Panc1 (cell line): ENCODE measurements around the gene MICA. TPM values are rescaled to one million over a fixed set of nuclear protein-coding genes. Genes with fewer than 3 reads are reported as not detected.
"Not testable (repeated sequence)": the region's sequence is repeated elsewhere in the genome, so short reads cannot be mapped to it uniquely, and the experiment has no call there.

Experiments
- ATAC-seq: fragments of 200-7000 bp; cut with Tn5 transposase; 2 replicates; pipeline ENCODE4 v1.9.1; 2020; ENCODE audit warnings: mild to moderate bottlenecking, moderate library complexity
- BruUV-seq: library from RNA; stranded (reverse); fragments of 400-500 nt; replicated peaks from 2 replicates; lab custom pipeline; 2021; lab: Mats Ljungman, UMichigan
- CTCF ChIA-PET: fragments of 300-600 bp; sonication (Branson Sonifier 250); formaldehyde crosslinking; loops from one replicate; lab custom pipeline; 2022; ENCODE audit warnings: antibody characterized with exemption; lab: Charles Lee
- POLR2A ChIA-PET: fragments of 300-600 bp; sonication (Branson Sonifier 250); formaldehyde crosslinking; loops from one replicate; lab custom pipeline; 2022; ENCODE audit warnings: antibody characterized with exemption; lab: Charles Lee
- DNase-seq: peaks from one replicate; pipeline ENCODE4 v3.0.0-alpha.2; 2010; ENCODE audit warnings: low read depth, low spot score
- H3K27ac ChIP-seq: 2 replicates; pipeline ENCODE4 v1.5.1; 2011; ENCODE audit warnings: mild to moderate bottlenecking, low read length, inconsistent platforms
- H3K27me3 ChIP-seq: fragments of 200-500 bp; sonication (Bioruptor generic); 2 replicates; pipeline ENCODE4 v1.6.0; 2014; ENCODE audit warnings: low read length, inconsistent platforms; ENCODE audit not compliant: control insufficient read depth, insufficient read depth
- H3K36me3 ChIP-seq: fragments of 200-500 bp; sonication (Bioruptor generic); 2 replicates; pipeline ENCODE4 v1.5.1; 2014; ENCODE audit warnings: inconsistent platforms, mild to moderate bottlenecking, low read length, moderate library complexity; ENCODE audit not compliant: control insufficient read depth, insufficient read depth
- H3K4me1 ChIP-seq: 2 replicates; pipeline ENCODE4 v1.5.1; 2011; ENCODE audit warnings: inconsistent platforms, mild to moderate bottlenecking, low read length, moderate library complexity; ENCODE audit not compliant: control insufficient read depth, insufficient read depth
- H3K4me3 ChIP-seq, 2 experiments: 2 replicates each; pipeline ENCODE4 v1.5.1; 2011 to 2012; ENCODE audit warnings: low read depth in 2 of 2, low read length in 2 of 2, mild to moderate bottlenecking in 2 of 2, inconsistent platforms in 1 of 2, moderate library complexity in 1 of 2
- H3K9me3 ChIP-seq: fragments of 200-500 bp; sonication (Bioruptor generic); 2 replicates; pipeline ENCODE4 v1.5.1; 2014; ENCODE audit warnings: low read depth, mild to moderate bottlenecking, inconsistent platforms, low read length, moderate library complexity; ENCODE audit not compliant: control insufficient read depth, insufficient read depth
- CTCF ChIP-seq: fragments of 450-650 bp; IDR thresholded peaks from 2 replicates; pipeline ENCODE4 v1.5.1; 2017; ENCODE audit warnings: mild to moderate bottlenecking
- POLR2AphosphoS5 ChIP-seq: IDR thresholded peaks from 2 replicates; pipeline ENCODE4 v1.6.1; 2012; ENCODE audit warnings: mild to moderate bottlenecking, low read depth, low read length, moderate library complexity
- REST ChIP-seq, 2 experiments: IDR thresholded peaks; 2 replicates each; pipeline ENCODE4 v1.6.1; 2011 to 2012; ENCODE audit warnings: low read depth in 2 of 2, control low read depth in 1 of 2, low read length in 1 of 2, mild to moderate bottlenecking in 1 of 2, moderate library complexity in 1 of 2; ENCODE audit not compliant: insufficient read depth in 1 of 2
- TCF7L2 ChIP-seq: IDR thresholded peaks from 2 replicates; pipeline ENCODE4 v1.6.1; 2011; ENCODE audit warnings: mild to moderate bottlenecking, low read depth, low read length, inconsistent platforms
- in situ Hi-C: cut with HindIII; loops from 2 replicates; pipeline ENCODE4 v1.10.0; 2016; ENCODE audit warnings: low sequenced_read_pairs, low pct_unique_long_range_greater_than_20kb
- intact Hi-C: fragments of 100-400 bp; cut with micrococcal nuclease; formaldehyde crosslinking; loops from one replicate; pipeline ENCODE4 v1.10.0; 2022; ENCODE audit not compliant: unreplicated experiment
- total RNA-seq: library from RNA; stranded (reverse); gene quantifications from one replicate; pipeline ENCODE4 v1.2.1, GENCODE V29; 2021; ENCODE audit not compliant: unreplicated experiment

Gene MICA
- total RNA-seq, 1 experiment from 2014 or later: 33.9 TPM

- DNase-seq, POLR2A ChIA-PET, H3K27me3 ChIP-seq, in situ Hi-C loops, BruUV-seq, H3K36me3 ChIP-seq, ATAC-seq, H3K9me3 ChIP-seq, H3K4me1 ChIP-seq, intact Hi-C loops: not testable (repeated sequence)
- peak overlapping the region; percentile 59; the same call in 1 of the 2 replicates for H3K27ac ChIP-seq
- peak overlapping the region; percentile 15 to 45; a peak in 3 of 4 replicates for H3K4me3 ChIP-seq
- peak; percentile 62 for TF ChIP-seq CTCF
- CTCF ChIA-PET: interaction anchor here (1.4 kb wide), 1 partner anchor 45 kb away, joined by 13 read pairs; no protein-coding TSS in a partner anchor
Measured at GRCh38 chr6:31397153-31397499, 6.3 kb upstream of the MICA start.

- Histone ChIP-seq H3K4me1 (peaks cover 5% of the 10 kb centered on the region), H3K36me3 (no peaks in the 10 kb centered on the region; the same call in 1 of the 2 replicates), H3K4me3 (peak overlapping the region; percentile 4 to 71; a peak in 3 of 4 replicates), H3K27me3 (no peaks in the 10 kb centered on the region), H3K9me3 (no peaks in the 10 kb centered on the region), H3K27ac (peak overlapping the region; percentile 96)
- TF ChIP-seq POLR2AphosphoS5 (no peak), REST (IDR thresholded peaks at IDR 0.05; ENCODE audit: insufficient read depth in 1 of 2, low read depth in 2 of 2, low read length in 1 of 2) (no peak), CTCF (no peak), TCF7L2 (peak; percentile 88)
- intact Hi-C loops (loop anchor here (2.0 kb wide), 1 partner anchor 45 kb away; no protein-coding TSS in a partner anchor), in situ Hi-C loops (no loop called here)
- ATAC-seq (no peak), DNase-seq (no peak)
- no TSS peak for BruUV-seq
- ChIA-PET POLR2A (no interaction called here), CTCF (interaction anchor here (1.4 kb wide), 1 partner anchor 44 kb away, joined by 13 read pairs; no protein-coding TSS in a partner anchor)
Measured at GRCh38 chr6:31397901-31398525, 5.4 kb upstream of the MICA start.
